ENCODE measurements around the gene STX18. TPM values are rescaled to one million over a fixed set of nuclear protein-coding genes. Genes with fewer than 3 reads are reported as not detected.

The STX18 gene
- total and polyA plus RNA-seq, 11 donors, result 10.1 to 26.1 (median 18.0) TPM

GRCh38 chr4:4578981-4579380, 37.1 kb upstream of the STX18 start:
- intact Hi-C loops (cut with DNase I), result no loop called here
- WGBS, 4 donors, result 65 to 77% (median 69%) methylated on average over 5 of the region's 5 CpGs
- ATAC-seq, result no peak
- no peak for TF ChIP-seq POLR2A (IDR thresholded peaks at IDR 0.05)
- no peak for TF ChIP-seq CTCF (IDR thresholded peaks at IDR 0.05)
- Histone ChIP-seq H3K36me3 (no peaks in the 10 kb centered on the region), H3K27me3 (no peaks in the 10 kb centered on the region), H3K27ac (no peak overlapping the region), H3K4me3 (no peak overlapping the region), H3K9me3 (peaks cover 0 to 2% (median 0%) of the 10 kb centered on the region in 12 donors), H3K4me1 (peaks cover 0 to 8% (median 0%) of the 10 kb centered on the region in 12 donors)
- DNase-seq, result no peak

- TF ChIP-seq POLR2A (IDR thresholded peaks at IDR 0.05) (no peak), CTCF (IDR thresholded peaks at IDR 0.05) (no peak)
- no peaks in the 10 kb centered on the region for H3K9me3 ChIP-seq
- no peak overlapping the region for H3K4me3 ChIP-seq
- H3K4me1 ChIP-seq, result peaks cover 0 to 8% (median 0%) of the 10 kb centered on the region in 12 donors
- no peaks in the 10 kb centered on the region for H3K36me3 ChIP-seq
- ATAC-seq (no peak), DNase-seq (no peak)
- no peaks in the 10 kb centered on the region for H3K27me3 ChIP-seq
- 59 to 100% (median 97%) methylated on average over 1 of the region's 1 CpG for WGBS, 4 donors
- intact Hi-C loops (cut with DNase I), result no loop called here
- H3K27ac ChIP-seq, result no peak overlapping the region
These were observed 35.6 kb upstream of the STX18 start for GRCh38 chr4:4577359-4577875.

GRCh38 chr4:4575284-4576211, 33.7 kb upstream of the STX18 start:
- Histone ChIP-seq H3K27ac (peak overlapping the region; percentile 27 to 86 (median 70)), H3K36me3 (no peaks in the 10 kb centered on the region)

More at GRCh38 chr4:4575284-4576211, 33.7 kb upstream of the STX18 start:
- peak; percentile 44 to 93 (median 89) for ATAC-seq
- Histone ChIP-seq H3K4me1 (peaks cover 0 to 8% (median 0%) of the 10 kb centered on the region in 12 donors), H3K4me3 (peak overlapping the region; percentile 55 to 95 (median 64)), H3K27me3 (no peaks in the 10 kb centered on the region), H3K9me3 (no peaks in the 10 kb centered on the region)
- DNase-seq, result peak; percentile 48 to 80 (median 73)
- intact Hi-C loops (cut with DNase I), result loop anchor here in 1 of 10 donors (2.0 kb wide), 1 partner anchor 33 kb away; the partner anchor contains the start of gene STX18
- whole genome bisulfite sequencing, 4 donors, result 9 to 15% (median 12%) methylated on average over 43 to 71 of the region's 71 CpGs
- peak in 11 of 12 donors; percentile 34 to 71 (median 50) for TF ChIP-seq CTCF (IDR thresholded peaks at IDR 0.05)
- peak in 1 of 2 donors; percentile 10 for TF ChIP-seq POLR2A (IDR thresholded peaks at IDR 0.05)
